ENCODE measurements around the gene TAB2.
"Not testable (repeated sequence)": the region's sequence is repeated elsewhere in the genome, so short reads cannot be mapped to it uniquely, and the experiment has no call there.

The TAB2 gene

DNA sequence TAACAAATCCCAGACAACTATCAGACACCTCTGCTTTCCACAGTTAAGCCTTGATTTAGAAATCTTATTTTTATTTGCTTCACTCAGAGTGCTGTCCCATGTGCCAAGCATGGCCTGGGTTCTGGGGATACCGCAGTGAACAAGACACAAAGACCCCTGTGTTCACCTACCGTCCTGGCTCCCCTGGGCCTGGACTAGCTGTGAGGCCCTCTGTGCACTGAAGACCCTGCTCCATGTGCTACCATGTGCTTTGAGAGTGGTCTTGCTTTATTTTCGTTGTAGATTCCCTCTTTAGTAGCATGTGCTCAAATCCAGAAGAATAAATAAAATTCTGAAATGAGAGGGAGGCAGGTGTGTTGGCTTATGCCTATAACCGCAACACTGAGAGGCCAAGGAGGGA is 105.1 kb downstream of the TAB2 start:
- DNase-seq = no peak

- DNase-seq = no peak
These were observed 106.5 kb downstream of the TAB2 start for GRCh38 chr6:149423964-149424440.

DNA sequence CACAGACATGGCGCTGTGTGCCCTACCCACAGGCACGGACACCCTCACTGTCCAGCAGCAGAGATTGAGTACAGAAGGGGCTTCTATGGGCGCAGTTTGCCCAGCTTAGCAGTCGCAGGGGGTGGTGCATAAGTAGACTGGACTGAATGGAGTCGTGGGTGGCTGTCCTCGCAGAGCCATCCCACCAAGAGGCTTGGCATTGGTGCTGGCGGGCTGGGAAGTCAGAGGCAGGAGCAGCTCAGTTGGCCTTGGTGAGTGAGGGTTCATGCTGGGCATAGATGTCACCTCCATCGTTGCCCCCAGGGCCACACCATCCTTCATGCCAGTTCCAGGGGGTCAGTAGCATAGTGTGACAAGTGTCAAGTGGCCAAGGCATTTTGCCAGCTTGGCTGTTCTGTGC is 107.7 kb downstream of the TAB2 start:
- DNase-seq = no peak

DNA sequence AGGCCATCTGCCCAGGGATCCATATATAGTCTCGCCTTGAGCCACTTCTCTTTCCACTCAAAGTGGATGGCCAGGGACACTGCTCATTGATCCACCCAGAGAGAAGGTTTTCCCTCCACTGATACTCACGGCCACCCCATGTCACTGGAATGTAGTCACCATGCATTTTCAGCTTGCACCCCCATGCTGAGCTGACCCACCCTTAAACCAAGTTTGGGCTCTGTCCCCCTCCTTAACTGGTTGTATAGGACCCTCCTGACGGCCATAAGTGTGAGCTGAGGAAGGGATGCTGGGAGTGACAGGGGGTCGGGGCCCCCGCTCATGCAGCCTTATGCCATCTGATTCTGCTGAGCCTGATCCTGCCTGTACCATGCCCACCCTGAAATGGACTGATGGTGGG is 108.2 kb downstream of the TAB2 start:
- DNase-seq = no peak

GRCh38 chr6:149428606-149429005 is 111.1 kb downstream of the TAB2 start:
- DNase-seq = no peak

DNA sequence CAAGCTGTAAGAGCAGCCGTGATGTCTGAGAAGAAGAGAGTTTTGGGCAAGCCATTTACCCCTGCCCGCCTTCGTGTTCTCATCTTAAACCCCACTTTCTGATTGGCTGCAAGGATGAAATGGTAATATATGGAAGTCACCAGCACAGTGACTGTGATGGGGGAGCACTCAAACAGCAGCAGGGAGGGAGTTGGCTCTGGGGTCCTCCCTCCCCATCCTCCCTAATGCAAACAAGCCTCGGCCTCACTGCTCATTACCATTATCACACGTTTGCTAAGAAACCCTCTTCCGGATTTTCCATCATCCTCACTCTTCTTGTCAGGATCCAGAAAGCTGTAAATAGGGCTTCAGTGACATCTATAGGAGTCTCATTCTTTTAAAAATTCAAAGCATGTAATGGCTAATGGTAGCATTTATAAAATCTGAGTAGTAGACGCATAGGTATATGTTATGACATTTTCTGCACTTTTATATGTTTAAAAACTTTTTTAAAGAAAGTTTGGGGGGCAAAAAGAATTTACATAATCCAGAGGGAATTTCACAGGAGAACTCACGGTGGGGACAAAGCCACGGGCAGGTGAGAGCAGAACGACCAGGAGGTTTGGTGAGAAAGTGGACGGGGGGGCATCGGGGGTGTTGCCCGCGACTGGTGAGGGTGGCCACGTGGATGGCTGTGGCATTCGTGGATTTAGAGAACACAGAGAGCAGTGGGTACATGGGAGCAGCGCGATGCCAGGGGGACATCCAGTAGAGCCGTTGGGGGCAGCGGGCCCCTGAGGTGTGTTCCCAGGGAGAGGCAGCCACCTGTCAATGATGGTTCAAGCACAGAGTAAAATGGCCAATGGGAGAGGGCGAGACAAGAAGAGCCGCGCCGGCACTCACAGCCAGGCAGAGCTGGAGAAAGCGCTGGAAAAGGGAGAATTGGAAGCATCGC is 112.2 kb downstream of the TAB2 start:
- no peak for DNase-seq

- peak; percentile 90 for DNase-seq
These were observed 114.6 kb downstream of the TAB2 start for GRCh38 chr6:149431905-149432775.

DNA sequence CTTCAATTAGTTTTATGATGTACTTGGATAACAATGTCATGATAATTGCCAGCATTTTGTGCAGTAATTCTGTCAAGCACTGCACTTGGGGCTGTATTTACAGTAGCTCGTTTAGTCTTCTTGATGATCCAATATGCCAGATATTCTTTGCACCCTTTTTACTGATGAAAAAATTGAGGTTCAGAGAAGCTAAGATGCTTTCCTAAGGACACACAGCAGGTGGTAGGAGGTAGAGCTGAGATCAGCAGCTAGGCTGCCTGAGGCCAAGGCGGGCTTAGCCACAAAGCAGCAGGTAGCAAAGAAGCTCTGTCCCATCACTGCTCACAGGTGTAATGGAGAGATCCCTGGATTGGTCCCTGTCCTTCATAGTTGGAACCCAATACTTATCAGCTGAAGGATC is 115.9 kb downstream of the TAB2 start:
- no peak for DNase-seq

- DNase-seq = no peak
These were observed 116.4 kb downstream of the TAB2 start for GRCh38 chr6:149433881-149434280.

DNA sequence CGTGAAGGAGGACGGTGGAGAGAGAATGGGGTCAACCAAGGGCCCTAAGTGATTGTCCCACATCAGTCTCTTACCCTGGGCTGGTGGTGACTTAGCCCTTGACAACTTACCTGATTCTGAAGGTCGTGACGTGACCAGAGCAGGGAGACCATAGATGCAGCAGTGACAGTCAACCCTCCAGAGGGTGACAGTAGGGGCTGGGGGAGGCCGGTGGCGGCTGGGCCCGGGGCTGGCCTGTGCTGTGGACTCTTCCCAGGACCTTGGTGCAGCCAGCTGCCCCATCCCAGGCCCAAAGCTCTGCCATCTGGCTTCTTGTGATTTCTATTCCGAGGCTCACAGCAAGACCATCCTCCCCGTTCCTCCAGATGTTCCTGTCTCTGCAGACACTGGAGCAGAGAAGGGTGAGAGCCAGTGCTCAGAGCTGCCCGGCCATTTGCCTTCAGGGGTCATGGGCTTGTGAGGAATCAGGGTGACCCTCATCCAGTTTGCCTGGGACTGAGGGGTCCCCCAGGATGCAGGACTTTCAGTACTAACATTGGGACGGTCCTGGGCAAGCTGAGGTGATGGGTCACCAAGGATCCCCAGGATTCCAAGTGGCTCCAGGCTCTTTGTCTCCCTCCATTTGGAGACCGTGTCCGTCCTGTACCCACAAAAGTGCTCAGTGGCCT is 118.5 kb downstream of the TAB2 start:
- DNase-seq = no peak

- no peak for DNase-seq
These were observed 119.1 kb downstream of the TAB2 start for GRCh38 chr6:149436647-149437046.

DNA sequence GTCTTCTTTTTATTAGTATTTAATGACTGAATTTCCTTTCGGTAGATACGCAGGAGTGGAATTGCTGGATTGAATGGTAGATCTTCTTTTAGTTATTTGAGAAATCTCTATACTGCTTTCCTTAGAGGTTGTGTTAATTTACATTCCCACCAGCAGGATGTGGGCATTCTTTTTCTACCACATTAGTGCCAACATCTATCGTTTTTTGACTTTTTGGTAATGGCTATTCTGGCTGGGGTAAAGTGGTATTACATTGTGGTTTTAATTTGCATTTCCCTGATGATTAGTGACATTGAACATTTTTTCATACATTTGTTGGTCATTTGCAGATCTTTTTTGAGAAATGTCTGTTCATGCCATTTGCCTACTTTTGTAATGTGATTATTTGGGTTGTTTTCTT is 119.7 kb downstream of the TAB2 start:
- no peak for DNase-seq

GRCh38 chr6:149438855-149439254 is 121.3 kb downstream of the TAB2 start:
- no peak for DNase-seq

DNA sequence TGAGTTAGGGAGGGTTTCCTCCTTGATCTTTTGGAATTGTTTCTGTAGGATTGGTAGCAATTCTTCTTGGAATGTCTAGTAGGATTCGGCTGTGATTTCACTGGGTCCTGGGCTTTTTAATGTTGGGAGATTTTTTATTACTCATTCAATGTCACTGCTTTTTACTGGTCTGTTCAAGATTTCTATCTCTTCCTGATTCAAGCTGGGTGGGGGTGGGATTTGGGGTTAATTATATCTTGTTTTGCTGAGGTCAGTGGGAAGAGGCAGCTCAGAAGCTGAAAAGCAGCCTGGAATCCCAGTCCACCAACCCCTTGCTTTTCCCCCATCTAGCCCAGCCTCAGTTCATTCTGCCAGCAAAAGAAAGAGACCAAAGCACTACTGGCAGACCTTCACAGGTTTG is 122.1 kb downstream of the TAB2 start:
- no peak for DNase-seq

DNA sequence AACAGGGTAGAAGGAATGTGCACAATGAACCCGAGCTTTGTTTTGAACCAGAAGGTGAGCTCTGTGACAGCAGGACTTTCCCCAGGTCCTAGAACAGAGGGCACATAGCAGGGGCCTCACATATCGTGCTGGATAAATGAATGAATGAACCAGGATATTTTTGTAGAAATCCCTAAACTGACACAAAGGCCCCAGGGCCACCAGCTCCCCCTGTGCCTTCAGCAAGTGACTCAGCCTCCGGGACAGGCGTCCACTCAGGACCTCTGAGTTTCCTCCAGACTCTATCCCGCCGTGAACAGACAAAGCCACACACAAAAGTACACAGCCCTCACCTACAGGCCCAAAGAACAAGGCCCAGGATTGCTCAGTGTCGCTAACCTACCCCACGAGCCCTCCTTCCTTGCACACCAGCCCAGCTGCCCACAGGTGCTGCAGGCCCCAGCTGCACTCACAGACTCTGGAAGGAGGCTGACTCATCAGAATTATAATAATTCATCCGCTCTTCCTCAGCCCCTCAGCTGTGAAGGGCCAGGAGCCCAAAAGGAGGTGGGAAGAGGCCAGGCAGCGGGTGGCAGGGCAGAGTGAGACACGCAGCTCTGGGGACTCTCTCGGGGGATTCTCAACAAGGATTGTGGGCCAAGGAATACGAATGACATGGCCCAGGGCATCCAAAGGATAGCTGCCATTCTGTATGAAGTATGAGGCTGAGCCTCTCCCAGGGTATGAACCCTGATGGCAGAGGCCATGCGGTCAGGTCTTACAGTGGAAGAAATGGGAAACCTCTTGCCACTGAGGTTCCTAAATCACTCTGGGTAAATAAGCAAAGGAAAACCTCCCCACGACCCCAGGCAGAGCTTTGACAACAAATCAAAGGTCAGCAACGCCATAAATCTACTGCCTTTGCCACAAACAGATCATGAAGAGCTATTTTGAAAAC is 123.5 kb downstream of the TAB2 start:
- no peak for DNase-seq

DNA sequence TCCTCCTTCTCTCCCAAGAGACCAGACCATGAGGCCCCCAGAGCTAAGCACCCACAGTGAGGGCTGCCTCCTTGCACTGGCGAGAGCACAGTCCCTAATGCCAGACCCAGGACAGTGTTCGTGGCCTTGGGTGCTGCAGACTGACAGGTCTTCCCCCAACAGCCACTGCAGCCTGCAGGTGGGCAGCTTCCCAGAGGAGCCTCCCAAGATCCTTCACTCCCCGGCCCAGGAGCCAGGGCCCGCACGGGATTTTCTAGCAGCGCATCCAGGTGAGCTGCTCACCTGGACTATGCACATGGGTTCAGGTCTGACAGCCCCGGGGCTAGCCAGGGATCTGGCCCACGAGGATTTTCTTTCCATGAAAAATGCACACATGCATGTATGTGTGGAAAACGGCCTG is 124.2 kb downstream of the TAB2 start:
- DNase-seq = no peak

- DNase-seq = no peak
These were observed 126.1 kb downstream of the TAB2 start for GRCh38 chr6:149443411-149444181.

DNA sequence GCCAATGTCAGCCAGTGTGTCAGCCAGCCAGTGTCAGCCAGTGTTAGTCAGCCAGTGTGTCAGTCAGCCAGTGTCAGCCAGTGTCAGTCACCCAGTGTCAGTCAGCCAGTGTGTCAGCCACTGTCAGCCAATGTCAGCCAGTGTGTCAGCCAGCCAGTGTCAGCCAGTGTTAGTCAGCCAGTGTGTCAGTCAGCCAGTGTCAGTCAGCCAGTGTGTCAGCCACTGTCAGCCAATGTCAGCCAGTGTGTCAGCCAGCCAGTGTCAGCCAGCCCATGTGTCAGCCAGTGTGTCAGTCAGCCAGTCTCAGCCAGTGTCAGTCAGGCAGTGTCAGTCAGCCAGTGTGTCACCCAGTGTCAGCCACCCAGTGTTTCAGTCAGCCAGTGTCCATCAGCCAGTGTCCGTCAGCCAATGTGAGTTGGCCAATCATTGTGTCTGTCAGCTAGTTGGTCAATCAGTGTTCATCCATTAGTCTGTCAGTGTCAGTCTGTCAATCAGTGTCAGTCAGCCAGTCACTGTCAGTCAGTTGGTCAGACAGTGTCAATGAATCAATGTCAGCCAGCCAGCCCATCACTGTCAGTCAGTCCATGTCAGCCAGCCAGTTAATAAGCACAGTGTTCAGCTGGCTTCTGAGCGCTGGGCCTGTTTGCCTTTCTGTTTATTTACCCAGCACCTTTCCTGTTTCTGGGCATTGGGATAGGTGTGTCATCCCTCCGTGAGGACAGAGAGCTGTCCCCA is 127.0 kb downstream of the TAB2 start:
- DNase-seq = not testable (repeated sequence)

DNA sequence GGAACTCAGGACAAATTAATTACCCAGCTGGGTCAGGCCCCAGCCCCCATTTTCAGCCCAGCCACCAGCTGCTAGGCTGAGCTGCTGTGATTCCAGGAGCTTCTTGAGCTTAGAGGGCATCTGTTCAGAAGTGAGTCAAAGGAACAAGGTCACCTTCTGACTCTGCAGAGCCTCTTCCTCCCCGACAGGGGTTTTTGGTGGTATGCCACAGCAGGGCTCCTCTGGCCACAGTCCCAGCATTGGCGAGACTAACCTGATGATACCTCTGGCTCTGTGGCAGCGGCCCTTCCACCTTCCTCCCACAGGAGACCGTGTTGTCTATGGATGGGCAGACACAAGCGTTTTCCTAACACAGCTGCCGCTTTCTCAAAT is 127.6 kb downstream of the TAB2 start:
- DNase-seq = no peak

- DNase-seq = no peak
These were observed 128.1 kb downstream of the TAB2 start for GRCh38 chr6:149445573-149445972.

Data from T-helper 9 cell (primary cell).